NCI-H187 treated with DMSO at 0.1 percent for 48 hours (cell line): ENCODE results near the gene NOTCH1.

Experiments
- DNase-seq: peaks from one replicate; lab custom pipeline; 2025; lab: John Stamatoyannopoulos, UW

Gene NOTCH1

GRCh38 chr9:136531904-136532798 is 13.7 kb downstream of the NOTCH1 start:
- DNase-seq, result no peak

DNA sequence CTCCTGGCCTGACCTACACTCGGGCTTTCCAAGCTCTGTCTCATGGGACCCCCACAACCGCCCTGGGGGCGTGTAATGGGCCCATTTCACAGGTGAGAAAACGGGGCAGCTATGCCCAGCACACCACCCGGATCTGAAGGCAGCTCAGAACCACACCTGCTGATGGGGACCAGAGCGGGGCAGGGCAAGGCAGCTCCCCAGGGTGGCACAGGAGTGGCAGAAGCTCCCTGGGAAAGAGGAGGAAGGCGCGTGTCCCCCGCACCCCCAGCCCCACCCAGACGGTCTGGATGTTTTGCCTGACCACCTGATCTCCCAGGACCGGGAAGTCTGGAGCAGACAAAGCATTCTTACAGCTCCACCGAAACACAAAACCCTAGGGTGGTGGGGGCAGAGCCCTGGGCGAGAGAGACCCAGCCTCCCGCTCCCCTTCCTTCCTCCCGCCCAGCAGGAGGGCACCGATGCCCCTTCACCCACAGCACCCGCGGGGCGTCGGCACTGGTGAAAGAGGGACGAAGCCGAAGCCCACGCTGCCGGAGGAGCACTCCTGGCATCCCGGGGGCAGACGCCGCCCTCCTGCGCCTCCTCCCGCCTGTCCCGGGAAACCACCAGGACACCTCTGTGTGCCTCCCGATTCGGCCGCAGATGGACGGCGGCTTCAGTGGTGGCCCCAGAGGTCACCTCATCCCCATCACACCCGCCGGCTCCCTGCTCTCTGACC is 14.5 kb downstream of the NOTCH1 start:
- no peak for DNase-seq

- DNase-seq, result no peak
Observed at GRCh38 chr9:136530461-136531089, 15.3 kb downstream of the NOTCH1 start.

- no peak for DNase-seq
Observed at GRCh38 chr9:136529516-136530460, 16.1 kb downstream of the NOTCH1 start.

GRCh38 chr9:136528716-136529341 is 17.0 kb downstream of the NOTCH1 start:
- no peak for DNase-seq

GRCh38 chr9:136527721-136528710 is 17.8 kb downstream of the NOTCH1 start:
- DNase-seq, result no peak

DNA sequence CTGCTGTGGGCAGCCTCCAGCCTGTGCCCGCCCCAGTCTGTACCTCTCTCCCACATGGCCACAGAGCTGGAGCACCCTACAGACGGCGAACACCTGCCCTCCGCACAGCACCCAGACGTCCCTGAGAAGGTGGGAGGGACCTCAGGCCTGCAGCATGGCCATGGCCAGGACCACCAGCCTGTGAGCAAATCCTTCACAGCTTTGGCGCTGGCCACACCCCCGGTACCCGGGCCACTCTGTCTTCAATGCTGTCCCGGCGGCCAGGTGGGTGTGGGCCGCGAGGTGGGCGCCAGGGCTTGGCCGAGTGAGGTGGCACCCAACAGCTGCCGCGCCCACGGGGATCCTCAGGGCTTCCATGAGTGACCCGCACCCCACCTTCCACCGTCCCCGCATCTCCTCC is 18.7 kb downstream of the NOTCH1 start:
- no peak for DNase-seq

GRCh38 chr9:136526625-136527066 is 19.2 kb downstream of the NOTCH1 start:
- no peak for DNase-seq

DNA sequence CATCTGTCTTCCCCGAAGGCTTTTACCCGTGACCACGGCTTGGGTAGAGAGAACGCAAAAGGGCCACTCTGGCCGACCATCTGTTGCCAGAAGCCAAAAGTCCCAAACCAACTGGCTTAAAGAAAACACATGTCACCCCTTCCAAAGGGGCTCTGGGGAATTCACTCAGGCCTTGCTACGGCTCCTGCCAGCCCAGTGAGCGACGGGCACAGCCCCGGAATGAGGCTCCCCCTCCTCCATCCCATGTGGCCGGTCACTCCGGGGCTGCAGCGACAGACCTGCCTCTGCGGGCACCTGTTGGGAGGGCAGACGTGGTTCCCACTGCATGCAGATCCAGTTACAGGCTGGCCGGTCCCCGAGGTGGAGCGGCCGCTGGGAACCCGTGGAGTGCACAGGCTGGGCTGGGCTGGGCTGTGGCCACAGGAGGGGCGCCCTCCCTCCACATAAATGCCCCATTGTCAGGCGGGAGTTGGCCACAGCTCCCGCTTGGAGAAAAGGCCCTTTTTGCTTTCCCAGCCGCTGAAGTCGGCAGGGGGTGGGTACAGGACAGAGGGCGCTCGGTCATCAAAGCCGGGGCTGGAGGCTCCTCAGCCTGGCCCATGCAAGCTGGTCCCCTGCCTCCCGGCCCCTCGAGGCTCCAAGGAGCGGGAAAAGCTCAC is 19.9 kb downstream of the NOTCH1 start:
- DNase-seq, result no peak

DNA sequence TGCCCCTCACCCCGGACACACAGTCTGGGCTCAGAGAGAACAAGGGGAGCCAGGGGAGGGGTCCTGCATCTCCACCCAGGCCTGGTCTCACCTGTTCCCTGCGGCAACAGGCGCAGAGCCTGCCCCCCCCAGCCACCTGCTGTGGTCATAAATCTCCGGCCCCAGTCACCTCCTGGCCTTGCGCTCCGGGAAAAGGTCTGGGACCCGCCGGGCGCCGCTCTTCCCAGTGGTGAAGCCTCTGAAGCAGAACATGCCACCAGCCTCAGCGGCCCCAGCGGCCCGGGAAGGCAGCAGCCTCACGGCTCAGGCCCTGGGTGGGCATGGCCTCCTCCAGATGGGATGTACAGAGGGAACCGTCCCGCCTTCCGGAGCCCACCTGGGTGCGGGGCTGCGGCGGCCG is 20.6 kb downstream of the NOTCH1 start:
- DNase-seq, result no peak

- no peak for DNase-seq
Observed at GRCh38 chr9:136522314-136523237, 23.3 kb downstream of the NOTCH1 start.

DNA sequence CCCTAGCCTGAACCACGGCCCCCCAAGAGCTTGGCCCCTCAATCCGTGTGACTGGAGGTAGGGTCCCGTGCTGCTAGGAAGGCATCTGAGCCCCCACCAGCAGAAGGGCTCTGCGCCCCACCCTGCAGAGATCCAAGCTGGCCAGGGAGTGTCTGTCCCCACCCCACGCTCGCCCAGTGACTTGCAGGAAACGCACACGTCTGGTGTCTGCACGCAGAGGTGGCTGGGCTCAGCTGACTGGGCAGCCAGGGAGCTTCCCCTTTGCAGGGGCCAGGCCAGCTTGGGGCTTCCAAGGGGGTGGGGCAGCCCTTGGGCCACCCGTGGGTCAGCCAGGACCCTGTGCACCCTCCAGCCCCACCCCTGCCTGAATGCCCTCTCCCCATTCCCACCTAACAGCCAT is 24.3 kb downstream of the NOTCH1 start:
- DNase-seq, result no peak

DNA sequence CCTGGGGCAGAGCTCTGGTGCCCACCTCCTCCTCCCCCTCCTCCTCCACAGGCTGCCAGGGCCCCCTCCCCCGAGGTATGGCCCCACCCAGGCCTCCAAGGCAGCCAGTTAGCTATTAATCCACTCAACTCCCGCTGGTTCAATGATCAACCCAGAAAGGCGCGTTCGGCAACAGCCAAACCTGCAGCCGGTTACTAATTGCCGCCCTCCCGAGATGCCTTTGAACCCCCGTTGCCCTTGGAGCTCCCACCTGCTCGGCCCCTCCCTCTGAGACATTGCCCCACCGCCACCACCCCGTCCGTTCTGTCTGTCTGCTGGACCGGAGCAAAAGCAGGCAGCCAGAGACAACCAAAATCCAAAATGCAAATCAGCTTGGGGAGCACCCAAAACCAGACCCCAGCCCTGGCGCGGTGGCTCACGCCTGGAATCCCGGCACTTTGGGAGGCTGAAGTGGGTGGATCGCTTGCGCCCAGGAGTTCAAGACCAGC is 25.8 kb downstream of the NOTCH1 start:
- no peak for DNase-seq

GRCh38 chr9:136519263-136520052 is 26.4 kb downstream of the NOTCH1 start:
- DNase-seq, result no peak

DNA sequence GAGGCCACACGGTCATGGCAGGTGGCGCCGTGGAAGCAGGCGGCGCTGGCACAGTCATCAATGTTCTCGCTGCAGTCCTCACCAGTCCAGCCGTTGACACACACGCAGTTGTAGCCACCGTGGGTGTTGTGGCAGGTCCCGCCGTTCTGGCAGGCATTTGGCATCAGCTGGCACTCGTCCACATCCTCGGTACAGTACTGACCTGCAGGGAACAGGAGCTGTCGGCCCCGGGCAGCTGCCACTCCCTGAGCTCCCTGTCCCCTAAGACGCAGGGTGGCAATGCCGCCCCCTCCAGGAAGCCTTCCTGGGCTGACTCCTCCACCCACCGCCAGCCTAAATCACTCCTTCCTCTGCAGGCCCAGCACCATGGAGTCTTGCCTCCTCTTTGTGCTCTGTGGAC is 27.2 kb downstream of the NOTCH1 start:
- DNase-seq, result no peak

GRCh38 chr9:136517950-136518349 is 27.9 kb downstream of the NOTCH1 start:
- no peak for DNase-seq

DNA sequence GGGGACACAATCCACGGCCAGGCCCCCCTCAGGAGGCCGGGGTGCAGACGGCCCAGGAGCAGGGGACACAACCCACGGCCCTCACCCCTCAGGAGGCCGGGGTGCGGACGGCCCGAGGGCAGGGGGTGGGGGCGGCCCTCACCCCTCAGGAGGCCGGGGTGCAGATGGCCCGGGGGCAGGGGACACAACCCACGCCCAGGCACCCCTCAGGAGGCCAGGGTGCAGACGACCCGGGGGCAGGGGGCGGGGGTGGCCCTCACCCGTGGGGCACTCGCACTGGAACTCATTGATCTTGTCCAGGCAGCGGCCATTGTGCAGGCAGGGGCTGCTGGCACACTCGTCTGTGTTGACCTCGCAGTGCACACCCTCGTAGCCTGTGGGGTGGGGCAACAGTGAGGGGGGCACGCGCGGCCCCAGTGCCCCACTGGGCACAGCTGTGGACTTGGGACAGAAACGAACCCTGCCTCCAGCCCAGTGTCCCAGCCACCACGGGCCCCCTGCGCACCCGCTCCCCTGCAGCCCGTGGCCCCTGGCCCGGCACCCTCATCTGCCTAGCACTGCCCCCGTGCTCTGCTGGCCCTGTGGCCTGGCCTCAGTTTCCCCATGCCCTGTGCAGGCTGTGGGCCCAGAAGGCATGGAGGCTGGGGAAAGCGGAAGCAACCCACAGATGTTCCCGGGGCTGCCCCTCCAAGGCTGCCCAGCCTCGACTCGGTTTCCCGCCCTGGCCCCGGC is 28.7 kb downstream of the NOTCH1 start:
- DNase-seq, result no peak
